Tibial nerve (tissue), 4 donors: Measurements from ENCODE around the gene SCYGR6.

Experiments used
- EP300 ChIP-seq, 2 donors: sonication (generic); formaldehyde crosslinking; IDR thresholded peaks; one replicate each; pipeline ENCODE4 v1.6.1; 2017; ENCODE audit warnings: antibody characterized with exemption in 2 of 2, mild to moderate bottlenecking in 1 of 2
- POLR2A ChIP-seq, 2 donors: fragments of 450-650 bp; IDR thresholded peaks; one replicate each; pipeline ENCODE4 v1.6.1; 2017; ENCODE audit warnings: antibody characterized with exemption in 2 of 2, mild to moderate bottlenecking in 2 of 2, moderate library complexity in 2 of 2
- TF ChIP-seq, protein P1 (sequence below), 5 experiments: fragments of 200-600 bp in 3 of 5; fragments of 450-650 bp in 2 of 5; sonication (generic) in 3 of 5; IDR thresholded peaks; one replicate each; pipeline ENCODE4 v1.5.1; 2016 to 2019; ENCODE audit warnings: antibody characterized with exemption in 5 of 5, mild to moderate bottlenecking in 3 of 5, moderate library complexity in 2 of 5

DNA sequence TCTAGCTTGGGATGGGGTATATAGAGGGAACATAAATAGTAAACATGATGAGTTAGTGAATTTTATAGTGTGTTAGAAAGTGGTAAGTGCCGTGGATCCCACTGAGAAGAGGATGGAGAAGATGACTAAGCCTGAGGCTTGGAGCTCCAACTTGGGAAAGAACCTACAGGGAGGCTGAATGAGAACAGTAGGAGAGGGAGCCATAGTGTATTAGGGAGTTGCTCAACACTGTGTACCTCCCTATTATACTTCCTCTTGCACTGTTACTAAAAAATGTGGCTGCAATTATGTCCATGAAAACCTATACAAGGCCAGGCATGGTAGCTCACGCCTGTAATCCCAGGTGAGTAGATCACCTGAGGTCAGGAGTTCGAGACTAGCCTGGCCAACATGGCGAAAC, 3.9 kb downstream of the SCYGR6 start:
- TF ChIP-seq, protein P1, sequence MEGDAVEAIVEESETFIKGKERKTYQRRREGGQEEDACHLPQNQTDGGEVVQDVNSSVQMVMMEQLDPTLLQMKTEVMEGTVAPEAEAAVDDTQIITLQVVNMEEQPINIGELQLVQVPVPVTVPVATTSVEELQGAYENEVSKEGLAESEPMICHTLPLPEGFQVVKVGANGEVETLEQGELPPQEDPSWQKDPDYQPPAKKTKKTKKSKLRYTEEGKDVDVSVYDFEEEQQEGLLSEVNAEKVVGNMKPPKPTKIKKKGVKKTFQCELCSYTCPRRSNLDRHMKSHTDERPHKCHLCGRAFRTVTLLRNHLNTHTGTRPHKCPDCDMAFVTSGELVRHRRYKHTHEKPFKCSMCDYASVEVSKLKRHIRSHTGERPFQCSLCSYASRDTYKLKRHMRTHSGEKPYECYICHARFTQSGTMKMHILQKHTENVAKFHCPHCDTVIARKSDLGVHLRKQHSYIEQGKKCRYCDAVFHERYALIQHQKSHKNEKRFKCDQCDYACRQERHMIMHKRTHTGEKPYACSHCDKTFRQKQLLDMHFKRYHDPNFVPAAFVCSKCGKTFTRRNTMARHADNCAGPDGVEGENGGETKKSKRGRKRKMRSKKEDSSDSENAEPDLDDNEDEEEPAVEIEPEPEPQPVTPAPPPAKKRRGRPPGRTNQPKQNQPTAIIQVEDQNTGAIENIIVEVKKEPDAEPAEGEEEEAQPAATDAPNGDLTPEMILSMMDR (IDR thresholded peaks at IDR 0.05) = no peak
- TF ChIP-seq POLR2A (IDR thresholded peaks at IDR 0.05) = no peak
- no peak for TF ChIP-seq EP300 (IDR thresholded peaks at IDR 0.05)
